Pancreas (tissue), 10 donors: Measurements from ENCODE around the gene EDC3. TPM values are rescaled to one million over a fixed set of nuclear protein-coding genes. Genes with fewer than 3 reads are reported as not detected.

Experiments used
- ATAC-seq, 4 donors: fragments of 200-7000 bp; cut with Tn5 transposase; one replicate each; pipeline versions ENCODE4 v1.8.0 to v1.9.1; 2020; ENCODE audit warnings: mild to moderate bottlenecking in 4 of 4, moderate library complexity in 4 of 4
- DNase-seq, 6 donors: peaks; one replicate each; pipeline ENCODE4 v3.0.0-alpha.2; 2020
- FAIRE-seq: peaks from 2 replicates; lab custom pipeline; 2012; peaks lifted over from hg19 to GRCh38; lab: Jason Lieb, UNC
- H3K27ac ChIP-seq, 4 donors: fragments of 200-600 bp; sonication (generic); 1 replicate in 3 of 4; 2 replicates in 1 of 4; pipeline versions ENCODE4 v1.5.0 to v1.8.0; 2020
- H3K27me3 ChIP-seq, 4 donors: fragments of 200-600 bp; one replicate each; pipeline ENCODE4 v1.8.0; 2021
- H3K36me3 ChIP-seq, 3 donors: fragments of 200-600 bp; sonication (generic) in 1 of 3; one replicate each; pipeline versions ENCODE4 v1.5.0 to v1.8.0; 2020 to 2021
- H3K4me1 ChIP-seq, 3 donors: fragments of 200-600 bp; one replicate each; pipeline ENCODE4 v1.8.0; 2021
- H3K4me3 ChIP-seq, 4 donors: fragments of 200-600 bp; sonication (generic) in 2 of 4; one replicate each; pipeline versions ENCODE4 v1.5.0 to v1.8.0; 2020 to 2021
- H3K9me3 ChIP-seq, 4 donors: fragments of 200-600 bp; one replicate each; pipeline ENCODE4 v1.8.0; 2021
- CTCF ChIP-seq, 4 donors: fragments of 200-600 bp; sonication (generic) in 3 of 4; IDR thresholded peaks; one replicate each; pipeline versions ENCODE4 v1.5.0 to v1.8.0; 2021; ENCODE audit warnings: antibody characterized with exemption in 4 of 4
- WGBS, 2 donors: extraction: QIAGEN DNeasy Blood & Tissue Kit; methylation state at CpG; one replicate each; pipeline ENCODE4 v1.1.7; 2013; 5-methylcytosine and 5-hydroxymethylcytosine counted together
- intact Hi-C, 3 donors: fragments of 100-400 bp; cut with DNase I; formaldehyde crosslinking; loops; one replicate each; pipeline versions ENCODE4 v1.11.1 to v1.14.2; 2022
- polyA plus RNA-seq, 2 donors: library from polyadenylated mRNA; stranded (reverse); fragments of 200-250 nt; gene quantifications; one replicate each; pipeline ENCODE4 v1.2.3, GENCODE V29; 2013
- total RNA-seq, 6 donors: library from RNA; stranded (reverse); fragmentation: NEBNext Ultra II Directional in 4 of 6; extraction: Animal tissue kit (Norgen Biotek cat#: 25700) in 4 of 6; gene quantifications; one replicate each; pipeline versions ENCODE4 v1.2.1 to v1.2.4, GENCODE V29; 2021 to 2023
- donor health status: healthy with polysubstance abuse.
- donor health status: DM: no; HTN: no; CAD: no; lungs with moderate emphysema.
- donor health status: DM: no; HTN: no; CAD: no.
- donor health status: control.
- donor health status: control.
- donor health status: Bipolar disorder and iron deficiency.
- donor health status: DM: yes; HTN: yes; CAD: no.
- donor health status: DM: no; HTN: no; CAD: no.
- donor health status: DM: no; HTN: no; CAD: no.
- donor health status: DM: yes; HTN: yes; CAD: no.

The EDC3 gene
- total and polyA plus RNA-seq, 8 donors, result 7.6 to 19.5 (median 11.5) TPM

- TF ChIP-seq CTCF (IDR thresholded peaks at IDR 0.05), result no peak
- Histone ChIP-seq H3K4me1 (no peaks in the 10 kb centered on the region), H3K36me3 (no peaks in the 10 kb centered on the region), H3K9me3 (no peaks in the 10 kb centered on the region), H3K27ac (no peak overlapping the region), H3K4me3 (no peak overlapping the region), H3K27me3 (no peaks in the 10 kb centered on the region)
- FAIRE-seq (no peak), ATAC-seq (no peak), DNase-seq (peak in 1 of 6 donors; percentile 55)
- intact Hi-C loops, result loop anchor here in 2 of 3 donors (10.0 kb wide), 2 partner anchors 65 to 235 kb away; partner anchors contain the start of gene ARID3B (in 1 of the 2)
- WGBS, 2 donors, result 86 to 90% methylated on average over 3 of the region's 3 CpGs
Observed at GRCh38 chr15:74609938-74610301, 85.9 kb downstream of the EDC3 start.

GRCh38 chr15:74608786-74609185 lies 87.0 kb downstream of the EDC3 start:
- TF ChIP-seq CTCF (IDR thresholded peaks at IDR 0.05), result no peak
- intact Hi-C loops, result no loop called here
- Histone ChIP-seq H3K4me3 (no peak overlapping the region), H3K36me3 (no peaks in the 10 kb centered on the region), H3K27ac (no peak overlapping the region), H3K4me1 (no peaks in the 10 kb centered on the region), H3K9me3 (no peaks in the 10 kb centered on the region), H3K27me3 (no peaks in the 10 kb centered on the region)
- WGBS, 2 donors, result 81 to 86% methylated on average over 3 of the region's 3 CpGs
- DNase-seq (peak in 1 of 6 donors; percentile 78), FAIRE-seq (no peak), ATAC-seq (no peak)

GRCh38 chr15:74605795-74606150 lies 90.1 kb downstream of the EDC3 start:
- 36 to 53% methylated on average over 1 of the region's 1 CpG for WGBS, 2 donors
- no peak for FAIRE-seq
- intact Hi-C loops, result no loop called here
- Histone ChIP-seq H3K9me3 (no peaks in the 10 kb centered on the region), H3K27me3 (no peaks in the 10 kb centered on the region), H3K4me3 (no peak overlapping the region), H3K27ac (no peak overlapping the region), H3K36me3 (no peaks in the 10 kb centered on the region), H3K4me1 (no peaks in the 10 kb centered on the region)
- no peak for TF ChIP-seq CTCF (IDR thresholded peaks at IDR 0.05)
- no peak for DNase-seq
- no peak for ATAC-seq

GRCh38 chr15:74604983-74605794 lies 90.6 kb downstream of the EDC3 start:
- H3K4me1 ChIP-seq, result no peaks in the 10 kb centered on the region
- no peaks in the 10 kb centered on the region for H3K27me3 ChIP-seq
- intact Hi-C loops, result no loop called here

More at GRCh38 chr15:74604983-74605794, 90.6 kb downstream of the EDC3 start:
- Histone ChIP-seq H3K4me3 (no peak overlapping the region), H3K36me3 (no peaks in the 10 kb centered on the region), H3K9me3 (no peaks in the 10 kb centered on the region), H3K27ac (no peak overlapping the region)
- DNase-seq (peak in 2 of 6 donors; percentile 15 to 58), FAIRE-seq (no peak), ATAC-seq (no peak)
- 72 to 76% methylated on average over 12 of the region's 12 CpGs for WGBS, 2 donors
- TF ChIP-seq CTCF (IDR thresholded peaks at IDR 0.05), result no peak
